Stimulated activated CD4-positive, alpha-beta T cell treated with anti-CD3 and anti-CD28 coated beads, Interleukin-12 subunit alpha, Interleukin-12 subunit beta, amount 100 ng/mL, for 4 hours (primary cell): ENCODE measurements around the gene DTD2.

Source experiments
- DNase-seq: peaks from one replicate; pipeline ENCODE4 v3.0.0-alpha.2; 2020

The DTD2 gene

GRCh38 chr14:31403707-31404106 is 53.6 kb downstream of the DTD2 start:
- DNase-seq, result no peak

DNA sequence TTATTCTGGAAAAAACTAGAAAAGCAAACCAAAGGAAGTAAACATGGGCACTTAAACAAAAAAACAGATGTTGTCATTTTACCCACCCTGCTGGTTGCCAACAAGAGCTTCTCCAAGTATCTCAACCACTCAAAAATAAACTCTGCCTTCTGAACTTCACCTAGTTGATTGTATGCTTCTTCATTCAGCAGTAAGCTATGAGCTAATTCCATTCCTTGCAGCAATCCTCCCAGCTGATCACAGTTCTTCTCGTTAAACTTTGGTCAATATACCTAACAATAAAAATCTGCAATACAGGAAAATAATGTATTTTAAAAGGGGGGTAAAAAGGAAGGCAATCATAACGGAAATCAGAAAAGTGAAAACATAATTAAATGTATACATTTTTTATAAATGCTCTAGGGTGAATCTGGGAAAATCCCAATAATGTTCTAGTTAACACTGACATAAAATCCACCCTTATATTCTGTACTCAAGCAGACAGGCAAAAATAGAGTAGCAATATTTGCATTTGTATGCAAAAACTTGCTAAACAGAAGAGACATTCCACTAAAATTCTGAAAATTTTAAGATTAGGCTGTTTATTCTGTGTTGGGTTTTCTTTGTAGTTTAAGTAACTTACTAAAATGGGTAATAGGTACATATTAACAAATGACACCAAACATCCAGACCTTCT is 54.4 kb downstream of the DTD2 start:
- DNase-seq, result no peak

DNA sequence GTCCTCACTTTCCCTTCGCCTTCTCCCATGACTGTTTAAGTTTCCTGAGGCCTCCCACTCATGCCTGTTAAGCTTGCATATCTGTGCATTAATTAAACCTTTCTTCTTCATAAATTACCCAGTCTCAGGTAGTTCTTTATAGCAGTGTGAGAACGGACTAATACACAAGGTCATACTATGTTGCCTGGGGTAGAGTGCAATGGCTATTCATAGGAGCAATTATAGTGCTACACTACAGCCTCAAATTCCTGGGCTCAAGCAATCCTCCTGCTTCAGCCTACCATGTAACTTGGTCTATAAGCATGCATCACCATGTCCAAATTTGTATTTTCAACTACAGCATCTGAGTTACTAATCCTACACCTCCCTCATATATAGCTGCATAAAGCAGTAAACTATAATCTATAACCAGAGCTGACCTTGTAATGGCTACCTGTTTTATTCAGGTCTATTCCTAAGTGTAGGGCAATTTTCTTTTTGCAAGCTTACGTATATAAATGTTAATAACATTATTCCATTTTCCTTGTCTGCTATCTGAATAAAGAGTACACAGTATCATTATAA is 55.9 kb downstream of the DTD2 start:
- no peak for DNase-seq

DNA sequence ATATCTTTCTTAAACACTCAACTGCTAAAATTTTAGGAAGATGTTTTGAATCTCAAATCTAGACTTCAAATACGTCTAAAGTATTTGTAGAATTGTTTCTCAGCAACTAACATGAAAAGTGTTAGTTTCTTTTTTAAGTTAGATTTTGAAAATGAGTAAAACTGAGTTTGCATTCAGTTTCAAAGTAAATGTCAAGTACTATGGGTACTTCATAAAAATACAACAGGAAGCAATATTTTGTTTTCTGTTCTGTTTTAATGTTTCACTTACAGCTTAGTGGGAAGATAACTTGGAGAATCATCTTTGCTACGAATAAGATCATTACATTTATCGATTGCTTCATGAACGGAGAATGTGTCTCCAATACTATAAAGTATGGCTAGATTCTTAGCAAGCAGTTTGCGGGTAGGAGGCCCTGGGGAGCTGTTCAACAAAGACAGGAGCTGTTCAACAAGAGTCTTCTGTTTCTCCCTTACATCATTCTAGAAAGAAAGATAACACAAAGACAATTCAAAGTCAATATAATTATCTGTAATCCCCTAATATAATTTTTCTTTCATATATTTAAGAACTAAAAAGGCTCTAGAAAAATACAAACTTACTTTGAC is 57.2 kb downstream of the DTD2 start:
- DNase-seq, result no peak
